Endothelial cell of umbilical vein (primary cell): Measurements from ENCODE around the gene NUDT13.

Experiments used
- EZH2 ChIP-seq: IDR thresholded peaks from 2 replicates; pipeline ENCODE4 v1.6.1; 2012; ENCODE audit warnings: borderline replicate concordance, low read depth, mild to moderate bottlenecking, moderate library complexity, low read length, inconsistent platforms; ENCODE audit not compliant: severe bottlenecking
- POLR2A ChIP-seq: IDR thresholded peaks from 2 replicates; pipeline ENCODE4 v1.6.1; 2012; ENCODE audit warnings: low read depth, mild to moderate bottlenecking, control low read depth, low read length
- POLR2AphosphoS5 ChIP-seq: IDR thresholded peaks from 2 replicates; pipeline ENCODE4 v1.6.1; 2012; ENCODE audit warnings: low read depth, mild to moderate bottlenecking, control low read depth, low read length, moderate library complexity; ENCODE audit not compliant: insufficient read depth
- TF ChIP-seq, protein P1 (sequence below), 2 donors: IDR thresholded peaks; 1 replicate in 1 of 2; 2 replicates in 1 of 2; pipeline ENCODE4 v1.5.1; 2011; ENCODE audit warnings: low read length in 2 of 2, mild to moderate bottlenecking in 2 of 2, moderate library complexity in 2 of 2, control low read depth in 1 of 2, inconsistent platforms in 1 of 2, low read depth in 1 of 2; ENCODE audit not compliant: insufficient read depth in 1 of 2; ENCODE audit errors: extremely low read depth in 1 of 2

DNA sequence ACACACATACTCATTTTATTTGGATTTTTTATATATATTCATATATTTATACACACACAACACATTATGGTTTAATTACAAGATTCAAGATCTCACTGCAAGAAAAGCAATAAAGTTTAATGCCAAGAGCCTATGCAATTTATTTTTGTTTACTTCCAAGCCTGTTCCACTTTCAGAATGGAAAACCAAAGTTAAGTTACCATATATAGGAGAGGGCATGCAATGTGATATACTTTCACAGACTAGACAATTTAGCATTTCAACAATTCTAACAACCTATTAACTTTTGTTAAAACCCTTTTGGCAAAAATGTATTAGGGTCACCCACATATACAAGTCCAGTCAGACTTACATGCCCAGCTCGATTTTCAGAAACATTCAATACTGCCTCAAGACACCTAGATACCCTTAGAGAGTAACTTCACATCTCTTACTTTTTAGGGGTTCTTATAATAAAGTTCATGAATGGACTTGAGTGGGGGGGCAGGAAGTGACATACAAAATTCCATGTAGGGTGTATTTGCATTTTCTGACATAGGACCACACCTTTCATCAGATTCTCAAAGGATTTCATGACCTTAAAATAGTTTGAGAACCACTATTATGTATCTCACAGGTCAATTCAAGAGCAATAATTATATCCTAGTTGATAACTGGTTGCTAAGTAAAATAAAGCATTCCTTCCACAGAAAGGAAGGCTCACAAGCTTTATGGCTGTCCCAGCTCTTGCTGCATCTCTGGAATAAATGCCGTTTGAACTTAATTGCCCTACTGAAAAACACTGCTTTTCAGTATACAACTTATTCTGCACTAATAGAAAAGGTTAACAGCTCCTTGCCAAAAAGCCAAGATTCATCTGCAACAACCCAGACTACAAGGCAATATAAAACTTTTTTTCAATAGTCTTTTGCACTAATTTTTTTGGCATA lies 16.1 kb upstream of the NUDT13 start:
- TF ChIP-seq, protein P1, sequence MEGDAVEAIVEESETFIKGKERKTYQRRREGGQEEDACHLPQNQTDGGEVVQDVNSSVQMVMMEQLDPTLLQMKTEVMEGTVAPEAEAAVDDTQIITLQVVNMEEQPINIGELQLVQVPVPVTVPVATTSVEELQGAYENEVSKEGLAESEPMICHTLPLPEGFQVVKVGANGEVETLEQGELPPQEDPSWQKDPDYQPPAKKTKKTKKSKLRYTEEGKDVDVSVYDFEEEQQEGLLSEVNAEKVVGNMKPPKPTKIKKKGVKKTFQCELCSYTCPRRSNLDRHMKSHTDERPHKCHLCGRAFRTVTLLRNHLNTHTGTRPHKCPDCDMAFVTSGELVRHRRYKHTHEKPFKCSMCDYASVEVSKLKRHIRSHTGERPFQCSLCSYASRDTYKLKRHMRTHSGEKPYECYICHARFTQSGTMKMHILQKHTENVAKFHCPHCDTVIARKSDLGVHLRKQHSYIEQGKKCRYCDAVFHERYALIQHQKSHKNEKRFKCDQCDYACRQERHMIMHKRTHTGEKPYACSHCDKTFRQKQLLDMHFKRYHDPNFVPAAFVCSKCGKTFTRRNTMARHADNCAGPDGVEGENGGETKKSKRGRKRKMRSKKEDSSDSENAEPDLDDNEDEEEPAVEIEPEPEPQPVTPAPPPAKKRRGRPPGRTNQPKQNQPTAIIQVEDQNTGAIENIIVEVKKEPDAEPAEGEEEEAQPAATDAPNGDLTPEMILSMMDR (IDR thresholded peaks at IDR 0.05; ENCODE audit: extremely low read depth in 1 of 2, insufficient read depth in 1 of 2, low read depth in 1 of 2, low read length in 2 of 2): no peak
- no peak for TF ChIP-seq POLR2AphosphoS5
- no peak for TF ChIP-seq POLR2A
- TF ChIP-seq EZH2: no peak
